Measurements from ENCODE around the gene REEP1.
A peak's percentile ranks its signal among the peaks of the same experiment; 100 is the strongest.

- TF ChIP-seq EZH2 (IDR thresholded peaks at IDR 0.05; ENCODE audit: insufficient read depth, poor library complexity, severe bottlenecking) (no peak), EZH2phosphoT487 (IDR thresholded peaks at IDR 0.05; ENCODE audit: insufficient read depth, low read depth) (0 out of 2 replicates have a peak, but pooled peaks have one; percentile 10)
Measured at GRCh38 chr2:86337244-86337835, at the start of gene REEP1.
